IMR-90 (cell line): ENCODE measurements around the gene ARHGEF39. TPM values are rescaled to one million over a fixed set of nuclear protein-coding genes. Genes with fewer than 3 reads are reported as not detected.

Experiments used
- ATAC-seq: fragments of 200-7000 bp; cut with Tn5 transposase; 2 replicates; pipeline ENCODE4 v1.9.1; 2020; ENCODE audit warnings: low read depth, mild to moderate bottlenecking, moderate library complexity
- BruUV-seq: library from RNA; stranded (reverse); fragments of 400-500 nt; replicated peaks from 2 replicates; lab custom pipeline; 2021; lab: Mats Ljungman, UMichigan
- CTCF ChIA-PET: fragments of 300-600 bp; formaldehyde crosslinking; extraction: SDS; loops from one replicate; lab custom pipeline; 2021; ENCODE audit warnings: antibody characterized with exemption; lab: Yijun Ruan, JAX
- POLR2A ChIA-PET: fragments of 300-600 bp; sonication (Branson Sonifier 250); formaldehyde crosslinking; loops from one replicate; lab custom pipeline; 2022; ENCODE audit warnings: antibody characterized with exemption; ENCODE audit not compliant: unreplicated experiment; lab: Charles Lee
- DNase-seq: peaks from one replicate; pipeline ENCODE4 v3.0.0; 2013
- H2AFZ ChIP-seq: replicated peaks from 2 replicates; pipeline ENCODE3; 2013; ENCODE audit warnings: low read length, mild to moderate bottlenecking; ENCODE audit not compliant: poor library complexity
- H2AK5ac ChIP-seq: 2 replicates; pipeline ENCODE4 v1.6.1; 2013; ENCODE audit warnings: low read depth, low read length, inconsistent platforms
- H2AK9ac ChIP-seq: replicated peaks from 2 replicates; pipeline ENCODE3; 2013; ENCODE audit warnings: mild to moderate bottlenecking, low read depth, low read length, moderate library complexity; ENCODE audit not compliant: poor library complexity
- H2BK120ac ChIP-seq: 2 replicates; pipeline ENCODE4 v1.6.1; 2013; ENCODE audit warnings: low read depth, low read length, inconsistent platforms
- H2BK15ac ChIP-seq: 3 replicates; pipeline ENCODE4 v1.6.1; 2013; ENCODE audit warnings: low read depth, low read length, inconsistent platforms
- H2BK20ac ChIP-seq: 2 replicates; pipeline ENCODE4 v1.6.1; 2013; ENCODE audit warnings: low read depth, mild to moderate bottlenecking, inconsistent platforms, low read length, moderate library complexity
- H2BK5ac ChIP-seq: 2 replicates; pipeline ENCODE4 v1.6.1; 2013; ENCODE audit warnings: mild to moderate bottlenecking, low read depth, low read length, inconsistent platforms; ENCODE audit not compliant: poor library complexity, severe bottlenecking
- H3K14ac ChIP-seq: replicated peaks from 2 replicates; pipeline ENCODE4 v1.6.1; 2013; ENCODE audit warnings: low read depth, low read length, inconsistent platforms
- H3K18ac ChIP-seq: 2 replicates; pipeline ENCODE4 v1.6.1; 2013; ENCODE audit warnings: low read depth, low read length, control low read depth
- H3K23ac ChIP-seq: 2 replicates; pipeline ENCODE4 v1.6.1; 2013; ENCODE audit warnings: low read depth, low read length, inconsistent platforms
- H3K27ac ChIP-seq: 2 replicates; pipeline ENCODE4 v1.5.1; 2013; ENCODE audit warnings: mild to moderate bottlenecking, control low read depth, low read length; ENCODE audit not compliant: insufficient read depth
- H3K27me3 ChIP-seq: 2 replicates; pipeline ENCODE4 v1.6.1; 2013; ENCODE audit warnings: low read length; ENCODE audit not compliant: control insufficient read depth, insufficient read depth
- H3K36me3 ChIP-seq: 2 replicates; pipeline ENCODE4 v1.6.1; 2013; ENCODE audit warnings: low read length, mixed read lengths; ENCODE audit not compliant: control insufficient read depth, insufficient read depth
- H3K4ac ChIP-seq: 2 replicates; pipeline ENCODE4 v1.6.1; 2013; ENCODE audit warnings: low read depth, low read length, inconsistent platforms
- H3K4me1 ChIP-seq: 2 replicates; pipeline ENCODE4 v1.6.1; 2013; ENCODE audit warnings: low read length, mixed read lengths; ENCODE audit not compliant: control insufficient read depth, insufficient read depth
- H3K4me2 ChIP-seq: 2 replicates; pipeline ENCODE4 v1.6.1; 2013; ENCODE audit warnings: low read depth, mild to moderate bottlenecking, control low read depth, low read length, moderate library complexity
- H3K4me3 ChIP-seq: 2 replicates; pipeline ENCODE4 v1.5.1; 2013; ENCODE audit warnings: low read depth, mild to moderate bottlenecking, control low read depth, low read length, moderate library complexity; ENCODE audit not compliant: insufficient read depth
- H3K56ac ChIP-seq: 2 replicates; pipeline ENCODE4 v1.6.1; 2013; ENCODE audit warnings: low read length, inconsistent platforms; ENCODE audit not compliant: insufficient read depth; ENCODE audit errors: extremely low read depth
- H3K79me1 ChIP-seq, 2 experiments: 2 replicates each; pipeline ENCODE4 v1.6.1; 2013; ENCODE audit warnings: low read length in 2 of 2, inconsistent platforms in 1 of 2, low read depth in 1 of 2
- H3K9ac ChIP-seq: 2 replicates; pipeline ENCODE4 v1.6.1; 2013; ENCODE audit warnings: low read depth, low read length, control low read depth
- H3K9me1 ChIP-seq: 2 replicates; pipeline ENCODE4 v1.6.1; 2013; ENCODE audit warnings: low read length, inconsistent platforms; ENCODE audit not compliant: insufficient read depth
- H3K9me3 ChIP-seq: 2 replicates; pipeline ENCODE4 v1.6.1; 2013; ENCODE audit warnings: low read length; ENCODE audit not compliant: control insufficient read depth, insufficient read depth
- H4K20me1 ChIP-seq: 2 replicates; pipeline ENCODE4 v1.6.1; 2013; ENCODE audit warnings: low read length, inconsistent platforms; ENCODE audit not compliant: insufficient read depth
- H4K5ac ChIP-seq: 2 replicates; pipeline ENCODE4 v1.6.1; 2013; ENCODE audit warnings: mild to moderate bottlenecking, low read depth, low read length, control low read depth
- H4K8ac ChIP-seq, 2 experiments: 2 replicates each; pipeline ENCODE4 v1.6.1; 2013; ENCODE audit warnings: low read depth in 2 of 2, low read length in 2 of 2, control low read depth in 1 of 2, inconsistent platforms in 1 of 2
- H4K91ac ChIP-seq: 2 replicates; pipeline ENCODE4 v1.6.1; 2013; ENCODE audit warnings: low read depth, low read length, inconsistent platforms; ENCODE audit not compliant: insufficient read depth
- CHD1 ChIP-seq: IDR thresholded peaks from 2 replicates; pipeline ENCODE4 v1.6.1; 2012; ENCODE audit warnings: low read depth, low read length, improper control_type of control experiment
- ELK1 ChIP-seq: fragments of 150-350 bp; IDR thresholded peaks from 2 replicates; pipeline ENCODE4 v1.6.1; 2016; ENCODE audit warnings: low read depth, mild to moderate bottlenecking, low read length, moderate library complexity, borderline replicate concordance
- FOS ChIP-seq: fragments of 150-350 bp; IDR thresholded peaks from 2 replicates; pipeline ENCODE4 v1.6.1; 2016; ENCODE audit warnings: low read depth, low read length
- MXI1 ChIP-seq: IDR thresholded peaks from 2 replicates; pipeline ENCODE4 v1.6.1; 2012; ENCODE audit warnings: low read depth, mild to moderate bottlenecking, low read length, moderate library complexity, borderline replicate concordance
- RCOR1 ChIP-seq: IDR thresholded peaks from 2 replicates; pipeline ENCODE4 v1.6.1; 2012; ENCODE audit warnings: mild to moderate bottlenecking, low read length, improper control_type of control experiment; ENCODE audit not compliant: insufficient replicate concordance
- SMC3 ChIP-seq: fragments of 150-350 bp; IDR thresholded peaks from 2 replicates; pipeline ENCODE4 v1.6.1; 2016; ENCODE audit warnings: low read depth, mild to moderate bottlenecking, antibody characterized with exemption, low read length, moderate library complexity
- WGBS, 2 experiments: methylation state at CpG; one replicate each; pipeline versions ENCODE4 v1.1.5 to v1.1.7; 2013; ENCODE audit warnings: missing lambda C conversion rate in 2 of 2; ENCODE audit not compliant: insufficient read length in 1 of 2; ENCODE audit errors: extremely low coverage in 2 of 2; 5-methylcytosine and 5-hydroxymethylcytosine counted together
- dilution Hi-C: fragments of 300-500 bp; cut with HindIII; formaldehyde crosslinking; loops from one replicate; pipeline ENCODE4 v1.14.3; 2018; ENCODE audit warnings: low sequenced_read_pairs; ENCODE audit not compliant: unreplicated experiment
- in situ Hi-C: fragments of 300-500 bp; cut with MboI; formaldehyde crosslinking; loops from 3 replicates; pipeline ENCODE4 v1.14.3; 2019; ENCODE audit warnings: low sequenced_read_pairs, inconsistent platforms, mixed read lengths
- intact Hi-C: fragments of 100-400 bp; cut with micrococcal nuclease; formaldehyde crosslinking; loops from 2 replicates; pipeline ENCODE4 v1.10.0; 2022
- polyA plus RNA-seq, 3 experiments: library from polyadenylated mRNA; depleted of rRNA; stranded (reverse); fragments of >200 nt; gene quantifications; 2 replicates each; pipeline ENCODE4 v1.2.3, GENCODE V29; 2012; ENCODE audit warnings: low replicate concordance in 1 of 3
- total RNA-seq: library from RNA; depleted of rRNA; stranded (reverse); fragments of >200 nt; gene quantifications from 2 replicates; pipeline ENCODE4 v1.2.3, GENCODE V29; 2012
- TF ChIP-seq, protein P1 (sequence below): conservative IDR thresholded peaks from 2 replicates; pipeline ENCODE4 v1.5.1; 2012; ENCODE audit warnings: mild to moderate bottlenecking, low read depth, low read length, improper control_type of control experiment

The ARHGEF39 gene
- total and polyA plus RNA-seq, 2 of the 4 experiments (the other 2 are of a cell fraction) = 2.5 to 2.8 TPM

- no peaks in the 10 kb centered on the region for H3K36me3 ChIP-seq
- H3K4me1 ChIP-seq = peaks cover 15% of the 10 kb centered on the region; the same call in 1 of the 2 replicates
- H3K14ac ChIP-seq = no peak overlapping the region
- no peak overlapping the region for H3K23ac ChIP-seq
- dilution Hi-C loops (no loop called here), in situ Hi-C loops (loop anchor here (10.0 kb wide), 1 partner anchor 148 kb away; no protein-coding TSS in a partner anchor), intact Hi-C loops (loop anchor here (10.0 kb wide), 2 partner anchors 162 to 168 kb away; partner anchors contain the start of genes HINT2 and SPAG8)
- no peak overlapping the region for H3K9ac ChIP-seq
- no peak overlapping the region for H3K4me2 ChIP-seq
- H3K27me3 ChIP-seq = no peaks in the 10 kb centered on the region
- no peak overlapping the region for H2AFZ ChIP-seq
- no peaks in the 10 kb centered on the region for H3K9me3 ChIP-seq
- H4K91ac ChIP-seq = no peak overlapping the region
- H2BK5ac ChIP-seq = peak overlapping the region; percentile 37
- POLR2A ChIA-PET = no interaction called here
- BruUV-seq = no TSS peak
- H4K8ac ChIP-seq = no peak overlapping the region
- H3K56ac ChIP-seq = no peak overlapping the region
- no peak overlapping the region for H3K4me3 ChIP-seq
- H2BK20ac ChIP-seq = no peak overlapping the region
- DNase-seq (no peak), ATAC-seq (no peak)
- H3K9me1 ChIP-seq = peaks cover 4% of the 10 kb centered on the region; the same call in 1 of the 2 replicates
- H4K5ac ChIP-seq = no peak overlapping the region
- peak overlapping the region; percentile 35; the same call in 1 of the 2 replicates for H3K27ac ChIP-seq
- no peak overlapping the region for H3K18ac ChIP-seq
- no peak for TF ChIP-seq MXI1
- TF ChIP-seq, protein P1, sequence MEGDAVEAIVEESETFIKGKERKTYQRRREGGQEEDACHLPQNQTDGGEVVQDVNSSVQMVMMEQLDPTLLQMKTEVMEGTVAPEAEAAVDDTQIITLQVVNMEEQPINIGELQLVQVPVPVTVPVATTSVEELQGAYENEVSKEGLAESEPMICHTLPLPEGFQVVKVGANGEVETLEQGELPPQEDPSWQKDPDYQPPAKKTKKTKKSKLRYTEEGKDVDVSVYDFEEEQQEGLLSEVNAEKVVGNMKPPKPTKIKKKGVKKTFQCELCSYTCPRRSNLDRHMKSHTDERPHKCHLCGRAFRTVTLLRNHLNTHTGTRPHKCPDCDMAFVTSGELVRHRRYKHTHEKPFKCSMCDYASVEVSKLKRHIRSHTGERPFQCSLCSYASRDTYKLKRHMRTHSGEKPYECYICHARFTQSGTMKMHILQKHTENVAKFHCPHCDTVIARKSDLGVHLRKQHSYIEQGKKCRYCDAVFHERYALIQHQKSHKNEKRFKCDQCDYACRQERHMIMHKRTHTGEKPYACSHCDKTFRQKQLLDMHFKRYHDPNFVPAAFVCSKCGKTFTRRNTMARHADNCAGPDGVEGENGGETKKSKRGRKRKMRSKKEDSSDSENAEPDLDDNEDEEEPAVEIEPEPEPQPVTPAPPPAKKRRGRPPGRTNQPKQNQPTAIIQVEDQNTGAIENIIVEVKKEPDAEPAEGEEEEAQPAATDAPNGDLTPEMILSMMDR = no peak
- TF ChIP-seq SMC3 = no peak
- TF ChIP-seq ELK1 = no peak
- TF ChIP-seq FOS = no peak
- no peak for TF ChIP-seq CHD1
- no peak for TF ChIP-seq RCOR1
- WGBS, 2 experiments = 100% methylated on average over 1 of the region's 8 CpGs; no CpG with 5 or more reads in 1 of the 2 experiments
- H2AK9ac ChIP-seq = no peak overlapping the region
- CTCF ChIA-PET = no interaction called here
- no peak overlapping the region for H2BK120ac ChIP-seq
- H2AK5ac ChIP-seq = no peak overlapping the region
- no peak overlapping the region for H2BK15ac ChIP-seq
- no peaks in the 10 kb centered on the region for H4K20me1 ChIP-seq
- no peaks in the 10 kb centered on the region for H3K79me1 ChIP-seq
- no peak overlapping the region for H3K4ac ChIP-seq
These were observed 12.2 kb downstream of the ARHGEF39 start for GRCh38 chr9:35652829-35653209.
